Prostate gland (tissue), 2 donors: ENCODE results near the gene ZNF565.
"Not testable (repeated sequence)": the region's sequence is repeated elsewhere in the genome, so short reads cannot be mapped to it uniquely, and the experiment has no call there.

Experiments
- CTCF ChIP-seq, 4 experiments: fragments of 200-600 bp in 2 of 4; fragments of 450-650 bp in 2 of 4; sonication (generic) in 2 of 4; IDR thresholded peaks; 1 replicate in 3 of 4; 2 replicates in 1 of 4; pipeline ENCODE4 v1.5.1; 2016 to 2019; ENCODE audit warnings: antibody characterized with exemption in 4 of 4, mild to moderate bottlenecking in 2 of 4, moderate library complexity in 2 of 4
- POLR2AphosphoS5 ChIP-seq: sonication (generic); formaldehyde crosslinking; IDR thresholded peaks from one replicate; pipeline ENCODE4 v1.6.1; 2017; ENCODE audit warnings: antibody characterized with exemption

GRCh38 chr19:36173846-36174245 is 40.6 kb downstream of the ZNF565 start:
- not testable (repeated sequence) for TF ChIP-seq CTCF (IDR thresholded peaks at IDR 0.05); POLR2AphosphoS5
